Stimulated activated memory B cell treated with anti-CD40 and anti-IgM and Interleukin-4, amounts not matched to agents 10 μg/mL and 1 μg/mL and 100 μg/mL, for 72 hours (primary cell): Measurements from ENCODE around the gene SAPCD1.

Source experiments
- ATAC-seq: fragments of 150-1000 bp; cut with Tn5 transposase; 2 replicates; pipeline ENCODE4 v1.10.0; 2021
- H3K27ac Mint-ChIP-seq: one replicate; pipeline ENCODE4 v1.8.0; 2022; ENCODE audit warnings: mild to moderate bottlenecking, mixed read lengths
- H3K27me3 Mint-ChIP-seq: one replicate; pipeline ENCODE4 v1.8.0; 2022; ENCODE audit warnings: mixed read lengths
- H3K36me3 Mint-ChIP-seq: one replicate; pipeline ENCODE4 v1.8.0; 2022; ENCODE audit warnings: mixed read lengths
- H3K4me1 Mint-ChIP-seq: one replicate; pipeline ENCODE4 v1.8.0; 2022; ENCODE audit warnings: mixed read lengths
- H3K4me3 Mint-ChIP-seq: one replicate; pipeline ENCODE4 v1.8.0; 2022; ENCODE audit warnings: mild to moderate bottlenecking, moderate library complexity, mixed read lengths
- H3K9me3 Mint-ChIP-seq: one replicate; pipeline ENCODE4 v1.8.0; 2022; ENCODE audit warnings: mixed read lengths

The SAPCD1 gene

DNA sequence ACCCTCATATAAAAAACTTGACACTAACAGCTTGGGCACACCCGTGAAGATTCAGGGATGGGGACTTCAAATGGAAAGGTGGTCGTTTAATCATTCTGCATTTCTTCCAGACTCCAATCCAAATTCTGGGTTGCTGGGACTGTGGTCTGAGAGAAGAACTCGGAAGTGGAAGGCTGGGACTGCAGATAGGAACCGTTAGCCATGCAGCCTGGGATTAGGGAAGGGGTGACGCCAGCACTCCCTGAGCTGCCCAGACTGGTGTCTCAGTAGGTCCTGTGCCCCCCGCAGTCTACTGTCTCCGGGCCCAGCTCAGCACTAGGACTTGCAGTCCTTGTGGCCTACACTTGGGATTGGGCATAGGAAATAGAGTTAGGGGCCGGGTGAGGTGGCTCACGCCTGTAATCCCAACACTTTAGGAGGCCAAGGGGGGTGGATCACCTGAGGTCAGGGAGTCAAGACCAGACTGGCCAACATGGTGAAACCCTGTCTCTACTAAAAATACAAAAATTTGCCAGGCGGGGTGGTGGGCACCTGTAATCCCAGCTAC, 25.6 kb upstream of the SAPCD1 start:
- H3K27ac Mint-ChIP-seq: peak overlapping the region; percentile 90
- peak overlapping the region; percentile 95 for H3K4me3 Mint-ChIP-seq
- no peak for ATAC-seq
- peaks cover 30% of the 10 kb centered on the region for H3K36me3 Mint-ChIP-seq
- no peaks in the 10 kb centered on the region for H3K27me3 Mint-ChIP-seq
- no peaks in the 10 kb centered on the region for H3K9me3 Mint-ChIP-seq
- peaks cover 63% of the 10 kb centered on the region for H3K4me1 Mint-ChIP-seq

DNA sequence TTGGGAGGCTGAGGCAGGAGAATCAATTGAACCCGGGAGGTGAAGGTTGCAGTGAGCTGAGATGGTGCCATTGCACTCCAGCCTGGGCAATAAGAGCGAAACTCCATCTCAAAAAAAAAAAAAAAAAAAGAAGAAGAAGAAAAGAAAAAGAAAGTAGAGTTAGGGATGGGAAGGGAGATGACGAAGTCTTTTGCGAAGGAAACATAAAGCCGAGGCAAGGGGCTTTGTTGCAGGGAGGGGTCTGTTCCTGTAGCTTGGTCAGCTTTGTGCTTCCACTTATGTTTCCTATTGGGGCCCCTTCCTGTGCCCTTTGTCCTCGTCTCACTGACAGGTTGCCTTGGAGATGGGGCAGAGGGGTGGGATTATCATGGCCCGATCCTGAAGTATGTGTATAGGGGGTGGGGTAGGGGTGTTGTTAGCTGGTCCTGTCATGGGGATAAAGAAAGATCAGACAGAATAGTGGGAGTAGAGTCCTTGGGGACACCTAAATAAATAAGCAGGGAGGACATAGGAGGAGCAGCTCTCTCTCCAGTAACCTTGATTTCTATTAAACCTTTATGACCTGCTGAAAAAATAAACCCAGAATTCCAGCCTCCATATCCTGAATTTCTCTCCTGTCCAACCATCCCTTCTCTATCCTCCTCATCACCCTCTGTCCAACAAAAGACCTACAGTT, 25.0 kb upstream of the SAPCD1 start:
- peak overlapping the region; percentile 95 for H3K4me3 Mint-ChIP-seq
- H3K4me1 Mint-ChIP-seq: peaks cover 63% of the 10 kb centered on the region
- ATAC-seq: no peak
- no peaks in the 10 kb centered on the region for H3K27me3 Mint-ChIP-seq
- H3K27ac Mint-ChIP-seq: peak overlapping the region; percentile 90
- no peaks in the 10 kb centered on the region for H3K9me3 Mint-ChIP-seq
- H3K36me3 Mint-ChIP-seq: peaks cover 31% of the 10 kb centered on the region

DNA sequence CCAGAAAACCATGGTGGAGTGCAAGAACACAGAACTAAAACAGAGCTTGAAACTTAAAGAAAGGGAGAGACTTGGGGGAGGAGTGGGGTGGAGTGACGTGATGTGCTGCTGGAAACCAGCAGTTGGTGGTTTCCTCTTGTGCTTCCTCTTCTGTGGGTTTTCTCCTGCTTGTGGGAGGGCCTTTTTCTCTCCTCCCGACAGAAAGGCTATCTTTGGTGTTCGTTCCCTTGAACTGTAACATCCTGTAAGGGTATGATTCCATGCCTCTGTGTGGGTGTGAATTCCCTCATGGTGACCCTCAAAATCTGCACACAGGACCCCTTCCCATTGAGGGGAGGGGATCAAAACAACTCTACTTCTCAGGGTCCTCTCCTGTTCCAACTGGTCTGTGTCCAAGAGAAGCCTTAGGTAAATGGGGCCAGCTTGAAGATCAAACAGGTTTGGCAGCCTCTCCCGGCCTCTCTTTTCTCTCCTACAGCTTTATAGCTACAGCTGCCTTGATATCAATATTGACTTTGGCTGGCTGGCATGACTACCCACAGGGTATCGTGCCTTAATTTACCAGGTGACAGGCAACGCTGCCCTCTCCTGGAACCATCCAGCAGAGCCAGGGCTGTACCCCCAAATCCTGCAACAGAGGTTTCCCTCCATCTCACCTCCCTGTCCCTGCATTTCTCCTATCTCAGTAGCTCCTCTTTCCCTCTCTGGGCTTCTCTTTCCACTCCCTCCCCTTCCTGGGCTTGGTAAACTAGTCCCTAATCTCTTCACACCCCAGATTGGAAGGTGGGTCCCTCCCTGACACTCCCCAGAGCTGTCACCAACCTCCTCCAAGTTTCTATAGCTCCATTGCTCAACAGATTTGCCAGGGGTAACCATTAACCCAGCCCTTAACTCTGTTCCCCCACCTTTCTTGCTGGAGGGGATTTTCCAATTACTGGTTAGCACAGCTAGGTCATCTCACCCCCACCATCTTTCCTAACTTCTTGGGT, 24.2 kb upstream of the SAPCD1 start:
- ATAC-seq: peak; percentile 37
- Mint-ChIP-seq H3K4me1 (peaks cover 62% of the 10 kb centered on the region), H3K9me3 (no peaks in the 10 kb centered on the region), H3K4me3 (peak overlapping the region; percentile 95), H3K27me3 (no peaks in the 10 kb centered on the region), H3K27ac (peak overlapping the region; percentile 90), H3K36me3 (peaks cover 33% of the 10 kb centered on the region)

DNA sequence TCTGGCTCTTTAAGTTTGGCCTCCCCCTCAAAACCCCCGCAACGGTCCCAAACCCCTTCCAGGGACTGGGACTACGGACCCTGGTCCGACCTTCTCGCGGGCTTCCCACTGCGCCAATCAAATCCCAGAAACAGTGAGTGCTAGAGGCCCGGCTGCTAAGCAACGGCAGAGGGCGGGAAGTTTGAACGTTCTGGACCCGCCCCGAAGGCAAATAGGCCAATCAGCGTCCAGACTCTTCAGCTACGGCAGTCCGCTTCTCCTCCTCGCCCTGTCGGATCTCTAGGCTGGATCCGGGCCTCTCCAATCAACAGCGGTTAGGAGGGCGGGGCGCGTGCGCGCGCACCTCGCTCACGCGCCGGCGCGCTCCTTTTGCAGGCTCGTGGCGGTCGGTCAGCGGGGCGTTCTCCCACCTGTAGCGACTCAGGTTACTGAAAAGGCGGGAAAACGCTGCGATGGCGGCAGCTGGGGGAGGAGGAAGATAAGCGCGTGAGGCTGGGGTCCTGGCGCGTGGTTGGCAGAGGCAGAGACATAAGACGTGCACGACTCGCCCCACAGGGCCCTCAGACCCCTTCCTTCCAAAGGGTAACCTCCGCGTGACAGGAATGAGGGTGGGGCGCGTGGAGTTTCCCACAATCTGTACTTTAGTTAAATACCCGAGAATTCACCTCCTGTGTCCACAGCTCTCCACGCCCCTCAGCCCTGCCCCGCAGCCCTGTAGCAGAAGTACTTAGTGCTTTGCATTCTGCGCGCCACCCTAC, 22.6 kb upstream of the SAPCD1 start, which contains the start of gene MSH5:
Gene MSH5 (plus strand): TSS at position 367 of the 758 bp plus-strand sequence. CDS start 462 bp downstream, outside the sequence.
- peaks cover 46% of the 10 kb centered on the region for H3K4me1 Mint-ChIP-seq
- H3K4me3 Mint-ChIP-seq: peak within 1 kb of the TSS; percentile 95
- H3K9me3 Mint-ChIP-seq: no peaks in the 10 kb centered on the region
- peaks cover 34% of the 10 kb centered on the region for H3K36me3 Mint-ChIP-seq
- peak; percentile 95 for ATAC-seq
- H3K27me3 Mint-ChIP-seq: no peaks in the 10 kb centered on the region
- peak within 1 kb of the TSS; percentile 90 for H3K27ac Mint-ChIP-seq

- Mint-ChIP-seq H3K36me3 (peaks cover 26% of the 10 kb centered on the region), H3K4me3 (peak overlapping the region; percentile 92), H3K9me3 (no peaks in the 10 kb centered on the region), H3K27ac (peak overlapping the region; percentile 90), H3K4me1 (peaks cover 45% of the 10 kb centered on the region), H3K27me3 (no peaks in the 10 kb centered on the region)
- peak; percentile 35 for ATAC-seq
Measured at GRCh38 chr6:31740397-31741223, 21.8 kb upstream of the SAPCD1 start.

- Mint-ChIP-seq H3K4me1 (peaks cover 40% of the 10 kb centered on the region), H3K27ac (no peak overlapping the region), H3K27me3 (no peaks in the 10 kb centered on the region), H3K36me3 (peaks cover 22% of the 10 kb centered on the region), H3K4me3 (peak overlapping the region; percentile 38), H3K9me3 (no peaks in the 10 kb centered on the region)
- ATAC-seq: no peak
Measured at GRCh38 chr6:31741815-31742214, 20.6 kb upstream of the SAPCD1 start.

- Mint-ChIP-seq H3K4me1 (peaks cover 29% of the 10 kb centered on the region), H3K4me3 (no peak overlapping the region), H3K27me3 (no peaks in the 10 kb centered on the region), H3K9me3 (no peaks in the 10 kb centered on the region), H3K27ac (no peak overlapping the region), H3K36me3 (peaks cover 28% of the 10 kb centered on the region)
- ATAC-seq: no peak
Measured at GRCh38 chr6:31742894-31743293, 19.6 kb upstream of the SAPCD1 start.

DNA sequence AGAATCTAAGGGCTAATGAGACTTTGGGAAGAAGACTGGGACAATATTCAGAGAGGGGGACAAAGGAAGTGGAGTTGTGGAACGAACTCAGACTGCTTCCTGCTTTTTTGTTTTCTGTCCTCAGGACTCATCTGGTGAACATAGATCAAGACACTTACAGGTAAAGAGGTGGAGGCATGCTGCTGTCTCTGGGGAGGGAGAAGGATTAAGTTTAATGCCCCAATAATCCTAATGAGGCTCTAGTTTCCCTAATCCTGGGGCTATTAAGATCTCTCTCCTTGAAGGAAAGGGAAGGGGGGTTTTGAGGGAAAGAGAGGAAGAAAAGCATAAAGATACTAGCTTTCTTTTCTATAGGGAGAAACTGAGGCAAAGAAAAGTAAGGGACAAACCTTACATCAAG, 18.0 kb upstream of the SAPCD1 start:
- Mint-ChIP-seq H3K27ac (no peak overlapping the region), H3K36me3 (peaks cover 28% of the 10 kb centered on the region), H3K4me1 (peaks cover 14% of the 10 kb centered on the region), H3K9me3 (no peaks in the 10 kb centered on the region), H3K27me3 (no peaks in the 10 kb centered on the region), H3K4me3 (no peak overlapping the region)
- no peak for ATAC-seq

GRCh38 chr6:31749301-31750036, 13.0 kb upstream of the SAPCD1 start:
- Mint-ChIP-seq H3K27me3 (no peaks in the 10 kb centered on the region), H3K4me1 (no peaks in the 10 kb centered on the region), H3K4me3 (no peak overlapping the region), H3K36me3 (peaks cover 6% of the 10 kb centered on the region), H3K9me3 (no peaks in the 10 kb centered on the region), H3K27ac (no peak overlapping the region)
- no peak for ATAC-seq

- no peak for ATAC-seq
- Mint-ChIP-seq H3K4me3 (no peak overlapping the region), H3K27ac (no peak overlapping the region), H3K36me3 (peaks cover 6% of the 10 kb centered on the region), H3K9me3 (no peaks in the 10 kb centered on the region), H3K27me3 (no peaks in the 10 kb centered on the region), H3K4me1 (no peaks in the 10 kb centered on the region)
Measured at GRCh38 chr6:31750411-31751022, 11.9 kb upstream of the SAPCD1 start.

DNA sequence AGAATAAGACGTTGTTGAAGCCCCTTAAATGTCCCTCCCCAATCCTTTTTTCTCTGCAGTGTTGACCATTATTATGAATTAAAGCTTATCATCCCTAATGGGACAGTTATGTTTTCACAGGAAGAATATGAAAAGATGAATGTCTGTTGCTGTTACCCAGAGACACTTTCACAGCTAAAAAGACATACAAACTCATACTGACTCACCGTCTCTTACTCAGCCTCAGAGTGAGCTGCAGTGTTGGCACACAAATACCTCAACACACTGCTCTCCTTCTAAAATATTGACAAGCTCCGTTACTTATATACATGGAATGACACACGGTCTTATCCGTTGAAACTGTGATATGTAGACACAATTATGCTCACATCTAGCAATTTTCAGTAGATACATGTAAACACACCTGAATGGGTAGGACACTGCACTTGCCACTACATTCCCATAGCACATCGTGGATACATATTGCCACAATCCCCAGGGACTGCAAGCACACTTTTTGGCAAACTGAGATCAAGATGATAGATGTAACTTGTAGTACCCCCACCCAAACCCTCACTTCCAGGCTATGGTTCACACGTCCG, 9.6 kb upstream of the SAPCD1 start:
- H3K36me3 Mint-ChIP-seq: peaks cover under 1% of the 10 kb centered on the region
- H3K27ac Mint-ChIP-seq: no peak overlapping the region
- H3K4me3 Mint-ChIP-seq: no peak overlapping the region
- no peaks in the 10 kb centered on the region for H3K9me3 Mint-ChIP-seq
- no peaks in the 10 kb centered on the region for H3K4me1 Mint-ChIP-seq
- ATAC-seq: no peak
- no peaks in the 10 kb centered on the region for H3K27me3 Mint-ChIP-seq

DNA sequence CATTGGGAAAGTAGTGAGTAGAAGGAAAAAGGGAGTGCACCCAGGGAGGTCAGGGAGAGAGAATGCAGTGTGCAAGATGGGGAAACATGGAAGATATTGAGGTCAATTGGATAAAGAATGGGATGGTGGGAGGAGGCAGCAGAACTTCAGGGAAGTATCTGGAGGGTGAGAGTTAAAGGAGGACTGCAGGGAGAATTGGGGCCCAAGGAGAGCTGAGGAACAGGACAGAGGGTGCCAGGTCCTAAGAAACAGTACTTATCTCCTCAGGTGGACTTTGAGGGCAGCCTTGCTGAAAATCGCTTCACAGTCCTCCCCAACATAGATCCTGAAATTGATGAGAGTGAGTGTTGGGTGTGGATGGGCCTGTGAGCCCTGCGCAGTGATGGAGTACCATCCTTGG, 4.2 kb upstream of the SAPCD1 start:
- no peak for ATAC-seq
- Mint-ChIP-seq H3K36me3 (peaks cover 33% of the 10 kb centered on the region), H3K9me3 (no peaks in the 10 kb centered on the region), H3K4me1 (no peaks in the 10 kb centered on the region), H3K27ac (peak overlapping the region; percentile 38), H3K4me3 (no peak overlapping the region), H3K27me3 (no peaks in the 10 kb centered on the region)

- Mint-ChIP-seq H3K36me3 (peaks cover 45% of the 10 kb centered on the region), H3K4me1 (no peaks in the 10 kb centered on the region), H3K27ac (no peak overlapping the region), H3K27me3 (no peaks in the 10 kb centered on the region), H3K9me3 (no peaks in the 10 kb centered on the region), H3K4me3 (no peak overlapping the region)
- no peak for ATAC-seq
Measured at GRCh38 chr6:31760790-31761189, 1.7 kb upstream of the SAPCD1 start.
